ENCODE measurements around the gene UQCRH. TPM values are rescaled to one million over a fixed set of nuclear protein-coding genes. Genes with fewer than 3 reads are reported as not detected.
A peak's percentile ranks its signal among the peaks of the same experiment; 100 is the strongest.

UQCRH gene
- total and polyA plus RNA-seq, 2 of the 13 experiments (the other 11 are each of a cell fraction or from before 2014, with no cell fraction given): 548 to 556 TPM

DNA sequence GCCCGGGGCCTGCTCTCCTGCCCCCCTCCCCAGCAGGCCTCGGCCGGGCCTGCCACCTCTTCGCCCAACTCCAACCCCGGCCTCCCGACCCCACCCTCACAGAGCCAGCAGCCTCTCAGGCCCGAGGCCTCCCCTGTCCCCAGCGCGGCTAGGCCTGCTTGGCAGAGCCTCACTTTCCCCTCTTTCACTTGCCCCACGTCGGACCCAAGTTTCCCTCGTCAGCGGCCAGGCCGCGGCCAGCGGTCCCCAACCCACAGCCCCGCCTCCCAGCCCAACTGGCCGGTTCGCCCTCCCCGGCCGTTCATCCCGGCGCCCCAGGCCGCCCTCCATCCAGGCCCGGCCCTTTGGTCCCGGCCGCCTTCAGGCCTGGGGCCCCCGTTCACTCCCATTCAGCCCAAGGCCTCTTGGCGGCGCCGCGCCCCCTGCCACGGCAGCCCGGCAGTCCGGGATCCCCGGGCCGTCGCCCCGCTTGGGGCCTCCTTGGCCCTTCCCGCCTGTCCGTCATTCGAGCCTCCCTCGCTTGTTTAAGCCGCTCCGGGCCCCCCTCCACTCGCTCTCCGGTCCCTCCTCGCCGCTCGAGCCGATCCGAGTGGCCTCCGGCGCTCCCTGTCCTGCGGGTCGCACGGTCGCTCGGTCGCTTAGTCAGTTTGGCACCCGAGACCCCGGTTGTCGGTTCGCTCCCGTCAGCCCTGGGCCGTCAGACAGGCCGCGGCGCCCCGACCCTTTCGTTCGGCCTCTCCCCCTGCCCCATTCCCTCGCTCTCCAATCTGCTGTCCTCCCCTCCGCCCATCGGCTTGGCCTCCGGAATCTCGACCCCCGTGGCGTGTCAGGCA lies 1.5 kb upstream of the UQCRH start (continued):
- TF ChIP-seq, protein P1, sequence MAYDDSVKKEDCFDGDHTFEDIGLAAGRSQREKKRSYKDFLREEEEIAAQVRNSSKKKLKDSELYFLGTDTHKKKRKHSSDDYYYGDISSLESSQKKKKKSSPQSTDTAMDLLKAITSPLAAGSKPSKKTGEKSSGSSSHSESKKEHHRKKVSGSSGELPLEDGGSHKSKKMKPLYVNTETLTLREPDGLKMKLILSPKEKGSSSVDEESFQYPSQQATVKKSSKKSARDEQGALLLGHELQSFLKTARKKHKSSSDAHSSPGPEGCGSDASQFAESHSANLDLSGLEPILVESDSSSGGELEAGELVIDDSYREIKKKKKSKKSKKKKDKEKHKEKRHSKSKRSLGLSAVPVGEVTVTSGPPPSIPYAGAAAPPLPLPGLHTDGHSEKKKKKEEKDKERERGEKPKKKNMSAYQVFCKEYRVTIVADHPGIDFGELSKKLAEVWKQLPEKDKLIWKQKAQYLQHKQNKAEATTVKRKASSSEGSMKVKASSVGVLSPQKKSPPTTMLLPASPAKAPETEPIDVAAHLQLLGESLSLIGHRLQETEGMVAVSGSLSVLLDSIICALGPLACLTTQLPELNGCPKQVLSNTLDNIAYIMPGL (CRISPR knock-in tag; IDR thresholded peaks at IDR 0.05; ENCODE audit: borderline replicate concordance in 1 of 2, low read depth in 1 of 2): peak; percentile 3 to 99
- TF ChIP-seq HOXA5 (CRISPR knock-in tag; IDR thresholded peaks at IDR 0.05) (peak; percentile 77; the same call in 1 of the 2 replicates), JARID2 (CRISPR knock-in tag; IDR thresholded peaks at IDR 0.05; ENCODE audit: insufficient replicate concordance) (no peak), EEA1 (CRISPR knock-in tag; IDR thresholded peaks at IDR 0.05; ENCODE audit: borderline replicate concordance) (peak; percentile 81; the same call in 1 of the 2 replicates), KDM2A (CRISPR knock-in tag; IDR thresholded peaks at IDR 0.05; ENCODE audit: borderline replicate concordance, low read depth) (peak; percentile 39; the same call in 1 of the 2 replicates), ZNF709 (CRISPR knock-in tag; IDR thresholded peaks at IDR 0.05) (0 out of 2 replicates have a peak, but pooled peaks have one; percentile 30), NONO (IDR thresholded peaks at IDR 0.05) (no peak), NONO (CRISPR knock-in tag; conservative IDR thresholded peaks at IDR 0.05) (peak; percentile 45; the same call in 1 of the 2 replicates), ZNF10 (CRISPR knock-in tag; IDR thresholded peaks at IDR 0.05; ENCODE audit: borderline replicate concordance, low read depth) (no peak), ZNF724P (CRISPR knock-in tag; IDR thresholded peaks at IDR 0.05; ENCODE audit: borderline replicate concordance) (no peak), RELA (CRISPR knock-in tag; IDR thresholded peaks at IDR 0.05) (no peak)
- TF ChIP-seq, protein P2, sequence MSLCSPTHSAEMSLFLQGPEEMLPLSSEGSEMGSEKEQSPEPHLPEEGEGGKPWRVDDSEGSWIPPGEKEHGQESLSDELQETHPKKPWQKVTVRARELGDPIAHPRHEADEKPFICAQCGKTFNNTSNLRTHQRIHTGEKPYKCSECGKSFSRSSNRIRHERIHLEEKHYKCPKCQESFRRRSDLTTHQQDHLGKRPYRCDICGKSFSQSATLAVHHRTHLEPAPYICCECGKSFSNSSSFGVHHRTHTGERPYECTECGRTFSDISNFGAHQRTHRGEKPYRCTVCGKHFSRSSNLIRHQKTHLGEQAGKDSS (CRISPR knock-in tag; IDR thresholded peaks at IDR 0.05; ENCODE audit: borderline replicate concordance, low read depth): peak; percentile 65; the same call in 1 of the 2 replicates
- TF ChIP-seq, protein P3, sequence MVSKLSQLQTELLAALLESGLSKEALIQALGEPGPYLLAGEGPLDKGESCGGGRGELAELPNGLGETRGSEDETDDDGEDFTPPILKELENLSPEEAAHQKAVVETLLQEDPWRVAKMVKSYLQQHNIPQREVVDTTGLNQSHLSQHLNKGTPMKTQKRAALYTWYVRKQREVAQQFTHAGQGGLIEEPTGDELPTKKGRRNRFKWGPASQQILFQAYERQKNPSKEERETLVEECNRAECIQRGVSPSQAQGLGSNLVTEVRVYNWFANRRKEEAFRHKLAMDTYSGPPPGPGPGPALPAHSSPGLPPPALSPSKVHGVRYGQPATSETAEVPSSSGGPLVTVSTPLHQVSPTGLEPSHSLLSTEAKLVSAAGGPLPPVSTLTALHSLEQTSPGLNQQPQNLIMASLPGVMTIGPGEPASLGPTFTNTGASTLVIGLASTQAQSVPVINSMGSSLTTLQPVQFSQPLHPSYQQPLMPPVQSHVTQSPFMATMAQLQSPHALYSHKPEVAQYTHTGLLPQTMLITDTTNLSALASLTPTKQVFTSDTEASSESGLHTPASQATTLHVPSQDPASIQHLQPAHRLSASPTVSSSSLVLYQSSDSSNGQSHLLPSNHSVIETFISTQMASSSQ (IDR thresholded peaks at IDR 0.05; ENCODE audit: low read depth): no peak
- TF ChIP-seq, protein P3 (CRISPR knock-in tag; IDR thresholded peaks at IDR 0.05; ENCODE audit: borderline replicate concordance): peak; percentile 24; the same call in 1 of the 2 replicates
- TF ChIP-seq, protein P4, sequence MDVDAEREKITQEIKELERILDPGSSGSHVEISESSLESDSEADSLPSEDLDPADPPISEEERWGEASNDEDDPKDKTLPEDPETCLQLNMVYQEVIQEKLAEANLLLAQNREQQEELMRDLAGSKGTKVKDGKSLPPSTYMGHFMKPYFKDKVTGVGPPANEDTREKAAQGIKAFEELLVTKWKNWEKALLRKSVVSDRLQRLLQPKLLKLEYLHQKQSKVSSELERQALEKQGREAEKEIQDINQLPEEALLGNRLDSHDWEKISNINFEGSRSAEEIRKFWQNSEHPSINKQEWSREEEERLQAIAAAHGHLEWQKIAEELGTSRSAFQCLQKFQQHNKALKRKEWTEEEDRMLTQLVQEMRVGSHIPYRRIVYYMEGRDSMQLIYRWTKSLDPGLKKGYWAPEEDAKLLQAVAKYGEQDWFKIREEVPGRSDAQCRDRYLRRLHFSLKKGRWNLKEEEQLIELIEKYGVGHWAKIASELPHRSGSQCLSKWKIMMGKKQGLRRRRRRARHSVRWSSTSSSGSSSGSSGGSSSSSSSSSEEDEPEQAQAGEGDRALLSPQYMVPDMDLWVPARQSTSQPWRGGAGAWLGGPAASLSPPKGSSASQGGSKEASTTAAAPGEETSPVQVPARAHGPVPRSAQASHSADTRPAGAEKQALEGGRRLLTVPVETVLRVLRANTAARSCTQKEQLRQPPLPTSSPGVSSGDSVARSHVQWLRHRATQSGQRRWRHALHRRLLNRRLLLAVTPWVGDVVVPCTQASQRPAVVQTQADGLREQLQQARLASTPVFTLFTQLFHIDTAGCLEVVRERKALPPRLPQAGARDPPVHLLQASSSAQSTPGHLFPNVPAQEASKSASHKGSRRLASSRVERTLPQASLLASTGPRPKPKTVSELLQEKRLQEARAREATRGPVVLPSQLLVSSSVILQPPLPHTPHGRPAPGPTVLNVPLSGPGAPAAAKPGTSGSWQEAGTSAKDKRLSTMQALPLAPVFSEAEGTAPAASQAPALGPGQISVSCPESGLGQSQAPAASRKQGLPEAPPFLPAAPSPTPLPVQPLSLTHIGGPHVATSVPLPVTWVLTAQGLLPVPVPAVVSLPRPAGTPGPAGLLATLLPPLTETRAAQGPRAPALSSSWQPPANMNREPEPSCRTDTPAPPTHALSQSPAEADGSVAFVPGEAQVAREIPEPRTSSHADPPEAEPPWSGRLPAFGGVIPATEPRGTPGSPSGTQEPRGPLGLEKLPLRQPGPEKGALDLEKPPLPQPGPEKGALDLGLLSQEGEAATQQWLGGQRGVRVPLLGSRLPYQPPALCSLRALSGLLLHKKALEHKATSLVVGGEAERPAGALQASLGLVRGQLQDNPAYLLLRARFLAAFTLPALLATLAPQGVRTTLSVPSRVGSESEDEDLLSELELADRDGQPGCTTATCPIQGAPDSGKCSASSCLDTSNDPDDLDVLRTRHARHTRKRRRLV (CRISPR knock-in tag; IDR thresholded peaks at IDR 0.05): peak; percentile 34; the same call in 1 of the 2 replicates

All from HepG2 (cell line).